ENCODE results near the gene ICOSLG. TPM values are rescaled to one million over a fixed set of nuclear protein-coding genes. Genes with fewer than 3 reads are reported as not detected.
"Not testable (repeated sequence)": the region's sequence is repeated elsewhere in the genome, so short reads cannot be mapped to it uniquely, and the experiment has no call there.

Gene ICOSLG
- total RNA-seq, 1 donor from 2014 or later = 0.22 TPM

GRCh38 chr21:44199997-44200396 is 40.7 kb downstream of the ICOSLG start:
- not testable (repeated sequence) for H4K20me1 ChIP-seq (ENCODE audit: low read depth); H3K36me3 ChIP-seq; H3K27ac ChIP-seq; H3K4me2 ChIP-seq; H3K4me1 ChIP-seq; H3K36me3 Mint-ChIP-seq; H3K9me3 ChIP-seq (ENCODE audit: low read depth); H3K4me3 ChIP-seq; H3K27ac Mint-ChIP-seq; H3K9me3 Mint-ChIP-seq; H3K27me3 Mint-ChIP-seq (ENCODE audit: insufficient read depth, low read depth); H3K79me2 ChIP-seq (ENCODE audit: low read depth); H3K27me3 ChIP-seq; H3K4me3 Mint-ChIP-seq; H3F3A ChIP-seq (ENCODE audit: low read depth); DNase-seq (ENCODE audit: low spot score); H3K9ac ChIP-seq; H3K4me1 Mint-ChIP-seq; H2AFZ ChIP-seq (replicated peaks)

GRCh38 chr21:44199448-44199847 is 41.3 kb downstream of the ICOSLG start:
- Histone ChIP-seq H3K27me3 (no peaks in the 10 kb centered on the region), H2AFZ (replicated peaks) (no peak overlapping the region), H3K36me3 (no peaks in the 10 kb centered on the region), H4K20me1 (ENCODE audit: low read depth) (no peaks in the 10 kb centered on the region), H3K9ac (no peak overlapping the region), H3K4me1 (no peaks in the 10 kb centered on the region), H3K79me2 (ENCODE audit: low read depth) (no peaks in the 10 kb centered on the region), H3K4me2 (no peak overlapping the region), H3K9me3 (ENCODE audit: low read depth) (no peaks in the 10 kb centered on the region), H3F3A (ENCODE audit: low read depth) (no peaks in the 10 kb centered on the region), H3K27ac (no peak overlapping the region), H3K4me3 (no peak overlapping the region)
- no peaks in the 10 kb centered on the region for H3K9me3 Mint-ChIP-seq
- H3K4me1 Mint-ChIP-seq = peaks cover 2% of the 10 kb centered on the region
- DNase-seq (ENCODE audit: low spot score) = peak; percentile 1
- TF ChIP-seq EZH2 (IDR thresholded peaks at IDR 0.05) (no peak), CTCF (IDR thresholded peaks at IDR 0.05) (no peak), EZH2phosphoT487 (IDR thresholded peaks at IDR 0.05) (no peak)
- H3K36me3 Mint-ChIP-seq = no peaks in the 10 kb centered on the region
- no peaks in the 10 kb centered on the region for H3K27me3 Mint-ChIP-seq (ENCODE audit: insufficient read depth, low read depth)
- H3K27ac Mint-ChIP-seq = no peak overlapping the region
- no peak overlapping the region for H3K4me3 Mint-ChIP-seq

- H3K36me3 Mint-ChIP-seq; H3K4me3 ChIP-seq; H3K9me3 Mint-ChIP-seq; H3K27me3 Mint-ChIP-seq (ENCODE audit: insufficient read depth, low read depth); H3K4me2 ChIP-seq; H3K4me1 ChIP-seq; H3K36me3 ChIP-seq; H3K27ac ChIP-seq; H3K4me3 Mint-ChIP-seq; H2AFZ ChIP-seq (replicated peaks); H4K20me1 ChIP-seq (ENCODE audit: low read depth); H3K9me3 ChIP-seq (ENCODE audit: low read depth); H3K9ac ChIP-seq; H3K4me1 Mint-ChIP-seq; H3K27ac Mint-ChIP-seq; DNase-seq (ENCODE audit: low spot score); H3F3A ChIP-seq (ENCODE audit: low read depth); H3K27me3 ChIP-seq; H3K79me2 ChIP-seq (ENCODE audit: low read depth): not testable (repeated sequence)
These were observed 43.6 kb downstream of the ICOSLG start for GRCh38 chr21:44197156-44197516.

- H3K27me3 Mint-ChIP-seq (ENCODE audit: insufficient read depth, low read depth); H3K9me3 ChIP-seq (ENCODE audit: low read depth); H3K36me3 ChIP-seq; H3K4me3 Mint-ChIP-seq; H3K79me2 ChIP-seq (ENCODE audit: low read depth); H3K9me3 Mint-ChIP-seq; H3F3A ChIP-seq (ENCODE audit: low read depth); H3K36me3 Mint-ChIP-seq; H3K27me3 ChIP-seq; H3K4me1 ChIP-seq; DNase-seq (ENCODE audit: low spot score); H3K4me3 ChIP-seq; H3K4me1 Mint-ChIP-seq; H4K20me1 ChIP-seq (ENCODE audit: low read depth); H3K27ac ChIP-seq; H3K9ac ChIP-seq; H2AFZ ChIP-seq (replicated peaks); H3K27ac Mint-ChIP-seq; H3K4me2 ChIP-seq: not testable (repeated sequence)
These were observed 44.3 kb downstream of the ICOSLG start for GRCh38 chr21:44196212-44197155.

GRCh38 chr21:44194888-44195287 is 45.9 kb downstream of the ICOSLG start:
- H3K4me1 Mint-ChIP-seq, H3K27ac Mint-ChIP-seq: not testable (repeated sequence)

GRCh38 chr21:44194451-44194850 is 46.3 kb downstream of the ICOSLG start:
- not testable (repeated sequence) for H3K79me2 ChIP-seq (ENCODE audit: low read depth); H3K27ac ChIP-seq; H2AFZ ChIP-seq (replicated peaks); H3K27ac Mint-ChIP-seq; DNase-seq (ENCODE audit: low spot score); H3K4me1 ChIP-seq; H3K27me3 ChIP-seq; H3K9me3 ChIP-seq (ENCODE audit: low read depth); H3K4me1 Mint-ChIP-seq; H3F3A ChIP-seq (ENCODE audit: low read depth); H3K4me2 ChIP-seq; H3K36me3 Mint-ChIP-seq; H3K9me3 Mint-ChIP-seq; H4K20me1 ChIP-seq (ENCODE audit: low read depth); H3K9ac ChIP-seq; H3K4me3 Mint-ChIP-seq; H3K36me3 ChIP-seq; H3K27me3 Mint-ChIP-seq (ENCODE audit: insufficient read depth, low read depth); H3K4me3 ChIP-seq

More at GRCh38 chr21:44194888-44195287, 45.9 kb downstream of the ICOSLG start:
- H3K4me1 ChIP-seq; H3K27ac ChIP-seq; H4K20me1 ChIP-seq (ENCODE audit: low read depth); H3K79me2 ChIP-seq (ENCODE audit: low read depth); H3K9me3 Mint-ChIP-seq; H3K36me3 ChIP-seq; H3K36me3 Mint-ChIP-seq; DNase-seq (ENCODE audit: low spot score); H3K4me3 ChIP-seq; H3K27me3 Mint-ChIP-seq (ENCODE audit: insufficient read depth, low read depth); H3K9ac ChIP-seq; H3F3A ChIP-seq (ENCODE audit: low read depth); H3K9me3 ChIP-seq (ENCODE audit: low read depth); H3K4me3 Mint-ChIP-seq; H3K4me2 ChIP-seq; H2AFZ ChIP-seq (replicated peaks); H3K27me3 ChIP-seq: not testable (repeated sequence)

GRCh38 chr21:44193108-44193507 is 47.6 kb downstream of the ICOSLG start:
- not testable (repeated sequence) for H3K4me3 Mint-ChIP-seq; H3K27me3 Mint-ChIP-seq (ENCODE audit: insufficient read depth, low read depth); H3K27me3 ChIP-seq; H3K4me2 ChIP-seq; H3K4me1 ChIP-seq; DNase-seq (ENCODE audit: low spot score); H3K79me2 ChIP-seq (ENCODE audit: low read depth); H3K36me3 Mint-ChIP-seq; H3F3A ChIP-seq (ENCODE audit: low read depth); H3K27ac ChIP-seq; H3K4me3 ChIP-seq; H3K4me1 Mint-ChIP-seq; H3K27ac Mint-ChIP-seq; H2AFZ ChIP-seq (replicated peaks); H3K36me3 ChIP-seq; H4K20me1 ChIP-seq (ENCODE audit: low read depth); H3K9me3 Mint-ChIP-seq; H3K9ac ChIP-seq; H3K9me3 ChIP-seq (ENCODE audit: low read depth)
